Muscle of arm (tissue), 12 donors: ENCODE measurements around the gene MUC2. TPM values are rescaled to one million over a fixed set of nuclear protein-coding genes. Genes with fewer than 3 reads are reported as not detected.

Experiments
- DNase-seq: peaks from one replicate; pipeline ENCODE4 v3.0.0-alpha.2; 2013
- polyA plus RNA-seq, 12 donors: library from polyadenylated mRNA; unstranded; fragments of 120-200 nt; gene quantifications; one replicate each; pipeline ENCODE4 v1.2.1, GENCODE V29; 2013; ENCODE audit not compliant: insufficient read length in 12 of 12

Gene MUC2
- polyA plus RNA-seq, 12 donors = 0.01 to 62.5 (median 0.08) TPM; not detected in 3

GRCh38 chr11:1036303-1036923 lies 38.3 kb upstream of the MUC2 start, which contains the start of gene MUC6:
TSS of gene MUC6 (minus strand) at chr11:1036718. CDS start at chr11:1036655, 63 bp downstream.
- DNase-seq = no peak

- DNase-seq = no peak
Observed at GRCh38 chr11:1036931-1037330, 37.7 kb upstream of the MUC2 start.

- DNase-seq = no peak
Observed at GRCh38 chr11:1037506-1038055, 37.1 kb upstream of the MUC2 start.

GRCh38 chr11:1038361-1038760 lies 36.3 kb upstream of the MUC2 start:
- no peak for DNase-seq

- DNase-seq = no peak
Observed at GRCh38 chr11:1038921-1039320, 35.8 kb upstream of the MUC2 start.

GRCh38 chr11:1039481-1040427 lies 34.9 kb upstream of the MUC2 start:
- DNase-seq = no peak

- DNase-seq = no peak
Observed at GRCh38 chr11:1040428-1041148, 34.1 kb upstream of the MUC2 start.

- DNase-seq = no peak
Observed at GRCh38 chr11:1041149-1041467, 33.6 kb upstream of the MUC2 start.

GRCh38 chr11:1041471-1041870 lies 33.2 kb upstream of the MUC2 start:
- DNase-seq = no peak

GRCh38 chr11:1041936-1042608 lies 32.6 kb upstream of the MUC2 start:
- DNase-seq = no peak

GRCh38 chr11:1042626-1043562 lies 31.8 kb upstream of the MUC2 start:
- no peak for DNase-seq

GRCh38 chr11:1043563-1044096 lies 31.0 kb upstream of the MUC2 start:
- no peak for DNase-seq

- DNase-seq = no peak
Observed at GRCh38 chr11:1044160-1044559, 30.5 kb upstream of the MUC2 start.

GRCh38 chr11:1047595-1048156 lies 27.0 kb upstream of the MUC2 start:
- no peak for DNase-seq

- DNase-seq = no peak
Observed at GRCh38 chr11:1048375-1049070, 26.2 kb upstream of the MUC2 start.

GRCh38 chr11:1049071-1049405 lies 25.6 kb upstream of the MUC2 start:
- DNase-seq = no peak

- DNase-seq = no peak
Observed at GRCh38 chr11:1049431-1049891, 25.2 kb upstream of the MUC2 start.

- DNase-seq = no peak
Observed at GRCh38 chr11:1049911-1050580, 24.6 kb upstream of the MUC2 start.
